GM19193 (cell line): ENCODE data around the gene GZF1.

Source experiments
- POLR2A ChIP-seq: IDR thresholded peaks from 4 replicates; pipeline ENCODE4 v1.6.1; 2011; ENCODE audit not compliant: insufficient read depth, insufficient read length; ENCODE audit errors: extremely low read depth

GZF1 gene

DNA sequence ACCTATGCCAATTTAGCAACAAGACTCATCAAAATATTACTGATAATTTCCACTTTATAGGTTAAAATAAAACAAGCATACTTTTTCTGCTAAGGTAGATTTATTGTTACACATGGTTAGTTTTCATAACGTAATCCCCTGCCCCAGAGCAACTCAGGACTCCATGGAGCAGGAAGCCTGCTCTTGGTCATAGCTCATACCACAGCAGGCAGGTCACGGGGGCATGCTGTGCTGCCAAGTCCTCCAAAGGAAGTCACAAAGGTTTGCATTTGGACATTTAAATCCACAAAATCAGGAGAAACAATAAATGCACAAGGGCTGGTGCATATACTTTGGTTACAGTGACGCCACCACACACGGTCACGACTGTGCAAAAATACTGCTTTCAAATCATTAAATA is 12.5 kb downstream of the GZF1 start:
- no peak for TF ChIP-seq POLR2A

DNA sequence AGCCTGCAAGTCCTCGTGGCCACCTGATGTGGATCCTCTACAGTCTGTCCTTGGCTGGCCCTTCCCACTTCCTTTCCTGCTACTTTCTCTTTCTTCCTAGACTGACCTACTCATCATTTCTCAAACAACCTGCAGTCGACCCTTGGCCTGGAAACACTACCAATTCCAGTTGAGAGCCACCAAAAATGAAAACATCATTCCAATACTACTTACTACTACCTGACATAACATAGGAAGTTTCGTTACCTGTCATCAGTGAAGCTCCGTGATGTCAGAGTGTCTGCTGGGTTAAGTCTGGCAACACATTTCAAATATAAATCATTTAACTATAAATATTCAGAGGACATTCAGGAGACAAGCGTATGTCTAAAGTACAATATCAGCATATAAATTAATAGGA is 13.8 kb downstream of the GZF1 start:
- no peak for TF ChIP-seq POLR2A

DNA sequence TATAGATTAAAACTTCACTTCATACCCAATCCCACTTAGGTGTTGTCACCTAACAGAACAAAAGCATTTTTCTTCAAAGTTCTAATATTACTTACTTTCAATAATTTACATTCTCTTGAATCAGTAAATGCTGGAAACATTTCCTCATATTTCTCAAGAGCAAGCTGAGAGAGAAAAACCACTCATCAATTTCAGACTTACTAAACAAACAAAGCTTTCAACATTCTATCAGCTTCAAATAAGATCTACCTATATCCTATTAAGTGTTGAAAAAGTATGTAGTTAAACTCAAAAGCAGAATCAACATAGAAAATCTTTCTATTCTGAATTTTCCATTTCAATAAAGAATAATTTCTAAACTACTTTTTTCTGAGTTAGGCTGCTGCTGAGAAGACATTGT is 17.8 kb downstream of the GZF1 start:
- TF ChIP-seq POLR2A = no peak

DNA sequence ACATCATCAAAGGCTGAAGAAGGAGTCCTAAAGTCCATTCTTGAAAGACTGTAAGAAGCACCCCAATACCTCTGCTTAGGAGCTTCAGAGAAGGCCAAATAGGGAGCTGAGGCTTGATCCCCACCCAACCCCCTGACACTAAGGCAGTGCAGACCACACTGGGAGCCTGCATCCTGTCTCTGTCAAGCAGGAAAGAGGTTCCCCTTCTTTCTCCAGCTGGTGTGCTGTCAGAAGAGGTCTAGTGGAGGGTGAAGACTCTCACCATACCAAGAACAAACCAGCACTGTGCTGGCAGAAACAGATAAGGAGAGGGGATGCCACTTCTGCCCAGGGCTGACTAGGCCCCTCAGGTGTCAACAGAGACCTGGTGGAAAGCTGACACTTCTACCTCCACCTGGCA is 19.9 kb downstream of the GZF1 start:
- TF ChIP-seq POLR2A = no peak

DNA sequence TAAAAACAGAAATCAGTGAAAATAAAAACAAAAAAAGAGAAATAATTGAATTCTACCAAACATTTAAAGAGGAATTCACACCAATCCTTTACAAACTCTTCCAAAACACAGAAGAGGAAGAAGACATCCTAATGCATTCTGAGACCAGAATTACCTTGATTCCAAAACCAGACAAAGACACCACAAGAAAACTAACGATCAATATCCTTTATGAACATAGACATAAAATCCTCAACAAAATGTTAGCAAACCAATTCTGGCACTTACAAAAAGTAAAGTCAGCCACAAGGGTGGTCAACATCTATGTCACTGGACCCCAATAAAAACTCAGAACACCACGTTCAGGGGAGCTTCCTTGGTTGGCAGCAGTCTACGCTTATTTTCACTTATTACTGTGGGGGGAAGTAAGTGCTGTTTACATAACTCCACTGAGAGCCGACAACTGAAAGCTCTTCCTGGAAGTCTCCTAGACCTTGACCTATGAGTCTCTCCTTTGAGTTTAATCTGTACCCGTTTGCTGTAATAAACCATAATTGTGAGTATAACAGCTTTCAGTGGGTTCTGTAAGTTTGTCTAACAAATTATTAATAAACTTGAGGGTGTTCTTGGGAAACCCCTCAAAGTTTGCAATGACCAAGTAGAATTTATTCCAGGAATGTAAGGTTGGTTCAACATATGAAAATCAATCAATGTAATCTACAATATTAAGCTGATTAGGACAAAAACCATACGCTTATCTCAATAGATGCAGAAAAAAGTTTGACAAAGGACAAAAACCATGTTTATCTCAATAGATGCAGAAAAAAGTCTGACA is 24.5 kb downstream of the GZF1 start:
- no peak for TF ChIP-seq POLR2A

DNA sequence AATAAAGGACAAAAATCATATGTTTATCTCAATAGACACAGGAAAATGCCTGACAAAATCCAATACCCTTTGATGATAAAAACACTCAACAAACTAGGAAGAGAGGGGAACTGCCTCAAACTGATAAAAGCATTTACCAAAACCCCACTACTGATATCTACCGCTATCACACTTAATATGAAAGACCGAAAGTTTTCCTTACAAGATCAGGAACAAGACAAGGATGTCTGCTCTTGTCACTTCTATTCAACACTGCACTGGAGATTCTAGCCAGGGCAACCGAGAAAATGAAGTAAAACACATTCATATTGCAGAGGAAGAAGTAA is 25.1 kb downstream of the GZF1 start:
- TF ChIP-seq POLR2A = no peak

DNA sequence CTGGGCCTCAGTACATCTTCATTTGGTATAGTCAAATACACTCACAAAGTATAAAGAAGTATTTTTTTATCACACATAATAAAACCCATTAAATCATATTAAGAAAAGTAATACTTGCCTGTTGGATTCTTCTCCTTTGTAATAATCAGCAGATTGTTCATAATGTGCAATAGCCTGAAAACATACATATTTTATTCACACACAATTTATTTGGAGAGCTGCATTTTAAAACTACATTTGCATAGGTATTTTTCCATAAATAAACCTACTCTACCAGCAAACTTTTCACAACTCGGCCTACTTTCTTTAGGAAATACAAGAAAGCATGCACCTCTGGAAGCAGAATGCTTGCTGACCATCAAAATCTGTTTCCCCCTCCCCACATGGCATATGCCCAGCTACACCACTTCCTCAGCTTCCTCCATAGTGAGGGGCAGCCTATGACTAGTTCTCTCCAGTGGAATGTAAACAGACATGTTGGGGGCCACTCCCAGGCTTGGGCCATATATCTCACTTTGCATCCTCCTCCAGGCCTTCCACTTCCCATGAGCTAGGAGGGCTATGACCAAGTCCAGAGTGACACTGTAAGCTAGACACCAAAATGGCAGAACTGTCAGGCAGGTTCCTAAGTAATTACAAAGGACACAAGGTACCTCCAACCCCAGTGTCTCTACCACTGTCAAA is 28.3 kb downstream of the GZF1 start:
- no peak for TF ChIP-seq POLR2A

DNA sequence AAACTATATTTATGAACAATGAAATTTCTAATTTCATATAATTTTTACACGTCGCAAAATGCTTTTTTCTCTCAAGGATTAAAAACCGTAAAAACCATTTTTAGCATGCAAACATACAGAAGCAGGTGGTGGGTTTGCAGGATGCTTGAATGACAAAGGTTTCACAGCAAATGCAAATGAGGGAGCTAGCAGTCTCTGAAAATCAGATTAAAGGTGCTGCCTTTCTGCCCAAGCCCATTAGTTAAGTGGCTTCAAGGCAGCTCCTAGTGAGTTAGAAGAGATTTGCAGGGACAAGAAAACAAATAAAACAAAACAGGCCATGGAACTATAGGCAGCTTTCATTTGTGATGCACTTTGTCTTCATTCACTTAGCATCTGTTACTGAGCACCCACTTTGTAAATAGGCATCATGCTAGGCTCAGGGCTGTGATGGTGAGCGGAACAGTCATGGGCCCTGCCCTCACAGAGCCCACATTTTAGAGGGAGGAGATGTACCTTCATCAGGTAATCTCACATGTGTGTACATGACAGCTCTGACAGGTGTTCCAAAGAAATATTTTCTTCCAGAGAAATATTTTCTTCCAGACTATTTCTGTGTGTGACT is 29.8 kb downstream of the GZF1 start:
- no peak for TF ChIP-seq POLR2A

DNA sequence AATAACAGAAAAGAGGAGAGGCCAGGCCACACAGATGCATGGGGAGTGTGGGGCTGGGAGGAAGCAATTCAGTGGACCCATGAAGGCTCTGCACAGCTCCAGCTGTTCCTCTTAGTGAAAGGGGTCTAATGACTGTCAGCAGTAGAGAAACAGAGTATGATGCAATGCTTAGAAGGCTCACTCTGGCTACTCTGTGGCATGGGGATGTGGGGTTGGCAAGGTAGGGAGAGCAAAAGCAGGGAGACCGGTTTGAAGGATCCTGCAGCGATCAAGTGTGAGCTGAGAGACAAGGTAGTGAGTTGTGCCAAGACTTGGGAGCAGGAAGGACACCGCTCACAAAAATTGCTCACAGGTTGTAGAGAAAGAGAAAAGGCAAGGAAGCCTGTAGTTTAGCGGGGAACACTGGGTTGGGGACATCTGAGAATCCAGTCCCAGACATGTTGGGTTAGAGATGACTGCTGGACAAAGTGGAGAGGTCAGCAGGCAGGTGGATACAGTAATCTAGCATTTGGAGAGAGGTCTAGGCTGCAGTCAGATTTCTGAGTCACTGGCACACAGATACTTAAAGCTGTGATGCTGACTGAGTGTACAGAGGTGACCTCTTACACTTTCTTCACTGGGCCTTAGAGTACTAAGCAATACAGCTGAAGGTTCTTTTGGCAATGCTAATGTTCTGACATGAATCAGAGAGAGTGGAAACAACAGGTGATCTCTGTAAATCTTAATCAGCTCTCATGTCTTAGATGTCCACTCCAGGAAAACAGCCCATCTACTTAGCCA is 32.2 kb downstream of the GZF1 start:
- TF ChIP-seq POLR2A = no peak

DNA sequence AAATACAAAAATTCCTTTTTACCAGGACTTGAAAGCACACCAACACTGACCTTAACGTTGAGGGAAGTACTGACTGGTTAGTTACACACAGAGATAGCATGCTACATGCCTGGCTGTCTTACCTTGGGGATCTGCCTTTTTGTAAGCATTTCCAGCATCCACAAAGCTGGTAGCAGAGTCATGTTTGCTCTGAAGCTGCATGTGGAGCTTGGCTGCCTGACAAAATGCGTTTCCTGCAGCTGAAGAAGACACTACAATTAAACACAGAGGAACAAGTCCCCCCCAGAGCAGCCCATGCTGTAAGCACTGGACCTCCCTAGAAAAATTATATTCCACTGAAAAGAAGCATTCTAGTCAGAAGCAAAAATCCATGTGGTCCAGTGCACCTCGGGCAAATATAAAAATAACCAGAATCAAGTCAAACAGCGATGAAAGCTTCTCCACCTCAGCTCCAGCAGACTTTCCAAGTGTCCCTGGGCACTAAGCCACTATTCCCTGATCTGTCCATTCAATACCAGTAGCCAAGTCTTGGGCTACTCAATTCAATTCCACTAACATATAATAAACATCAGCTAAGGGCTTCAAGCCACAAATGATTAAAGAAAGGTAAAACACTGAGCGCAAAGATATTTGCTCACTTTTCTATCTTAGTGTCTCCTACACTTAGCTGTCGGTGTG is 35.1 kb downstream of the GZF1 start:
- no peak for TF ChIP-seq POLR2A

DNA sequence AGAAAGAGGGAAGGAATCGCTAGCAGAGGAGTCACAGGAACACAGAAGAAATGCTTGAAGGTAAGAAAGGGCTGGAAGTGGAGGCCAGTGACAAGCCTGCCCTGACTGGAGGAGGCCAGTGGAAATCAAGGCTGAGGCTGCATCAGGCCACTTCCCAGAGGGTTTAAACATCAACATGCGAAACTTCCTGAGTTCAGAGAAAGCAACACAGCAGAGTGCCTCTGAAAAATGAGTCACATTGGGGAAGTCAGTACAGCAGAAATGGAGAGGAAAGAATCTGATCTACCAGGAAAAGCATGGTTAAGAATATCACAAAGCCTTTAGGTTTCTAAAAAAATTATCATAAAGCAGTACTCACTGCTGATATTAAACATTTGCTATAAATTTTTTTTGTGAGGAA is 36.0 kb downstream of the GZF1 start:
- TF ChIP-seq POLR2A = no peak

DNA sequence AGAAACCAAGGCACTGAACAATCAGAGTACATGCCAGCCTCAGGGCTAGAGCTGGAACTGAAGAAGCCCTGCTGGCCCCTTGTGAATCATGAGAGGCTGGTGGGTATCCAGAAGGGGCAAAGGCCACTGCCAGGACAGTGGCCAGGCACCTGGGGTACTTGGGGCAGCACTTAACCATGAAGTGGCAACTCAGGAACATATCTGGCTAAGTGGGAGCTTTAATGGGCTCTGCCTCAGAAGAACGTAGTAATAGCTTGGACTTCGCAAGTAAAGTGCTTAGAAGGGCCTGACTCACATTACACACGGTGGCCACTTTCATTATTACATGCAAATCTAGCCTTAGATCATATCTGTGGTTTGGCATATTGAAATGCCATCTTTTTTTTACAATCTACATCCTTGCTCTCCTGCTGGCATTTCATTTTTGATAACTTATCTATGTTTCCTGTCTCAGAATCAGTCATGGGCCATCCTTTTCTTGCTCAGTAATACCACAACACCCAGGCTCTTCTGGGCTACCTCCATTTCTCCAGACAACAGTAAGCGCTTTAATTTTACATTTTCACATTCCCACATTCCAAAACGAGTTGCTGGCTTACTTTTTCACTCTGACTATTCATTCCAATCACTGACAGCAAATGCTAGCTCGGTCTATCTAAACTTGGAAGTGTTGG is 37.7 kb downstream of the GZF1 start:
- no peak for TF ChIP-seq POLR2A

DNA sequence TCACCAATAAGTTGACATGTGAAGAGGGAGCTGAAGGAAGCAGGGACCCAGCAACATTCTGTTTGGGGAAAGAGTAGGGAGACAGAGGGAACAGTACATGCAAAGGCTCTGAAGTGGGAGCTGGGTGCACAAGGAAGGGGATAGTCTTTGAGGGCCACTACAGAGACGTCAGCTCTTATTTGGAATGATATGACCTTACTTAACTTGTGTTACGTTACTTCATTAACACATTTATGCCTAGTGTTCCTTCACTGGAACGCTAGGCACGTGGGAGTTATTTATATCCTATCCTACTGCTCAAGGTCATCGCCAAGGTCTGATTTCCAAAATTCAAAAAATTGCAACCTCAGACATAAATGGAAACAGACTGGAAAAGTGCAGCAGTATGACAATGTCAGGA is 39.1 kb downstream of the GZF1 start:
- TF ChIP-seq POLR2A = no peak

DNA sequence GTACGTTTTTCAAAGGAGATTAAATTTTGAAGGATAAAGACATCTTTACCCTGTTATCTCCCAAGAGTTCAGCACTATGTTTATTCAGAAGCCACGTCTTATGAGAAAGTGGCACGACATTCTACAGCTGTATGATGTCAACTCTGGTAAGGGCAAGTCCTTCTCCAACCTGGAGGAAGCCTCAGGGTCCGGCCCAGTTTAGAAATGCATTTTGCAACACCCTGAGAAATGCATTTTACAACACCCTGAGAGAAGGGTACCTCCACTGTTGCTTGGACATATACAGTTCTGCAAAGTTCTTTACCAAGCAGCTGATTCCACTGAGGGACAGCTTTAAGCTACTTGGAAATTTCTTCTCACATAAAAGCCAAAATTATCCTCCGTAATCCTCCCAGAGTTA is 41.8 kb downstream of the GZF1 start:
- no peak for TF ChIP-seq POLR2A
